Heart right ventricle (tissue), 16 donors: Measurements from ENCODE around the gene SH3BP4. TPM values are rescaled to one million over a fixed set of nuclear protein-coding genes. Genes with fewer than 3 reads are reported as not detected.
A peak's percentile ranks its signal among the peaks of the same experiment; 100 is the strongest.

Source experiments
- ATAC-seq, 8 donors: fragments of 200-7000 bp; cut with Tn5 transposase; one replicate each; pipeline ENCODE4 v1.9.1; 2020; ENCODE audit warnings: mild to moderate bottlenecking in 8 of 8, moderate library complexity in 8 of 8, moderate number of reproducible peaks in 1 of 8
- DNase-seq, 2 donors: peaks; one replicate each; pipeline ENCODE4 v3.0.0-alpha.2; 2020
- H3K27ac ChIP-seq, 10 donors: fragments of 200-600 bp; sonication (generic) in 2 of 10; one replicate each; pipeline versions ENCODE4 v1.5.0 to v1.8.0; 2020 to 2022; ENCODE audit warnings: mild to moderate bottlenecking in 3 of 10
- H3K27me3 ChIP-seq, 7 donors: fragments of 200-600 bp; one replicate each; pipeline ENCODE4 v1.8.0; 2021 to 2022; ENCODE audit warnings: mild to moderate bottlenecking in 2 of 7
- H3K36me3 ChIP-seq, 9 donors: fragments of 200-600 bp; sonication (generic) in 1 of 9; one replicate each; pipeline versions ENCODE4 v1.5.0 to v1.8.0; 2020 to 2022; ENCODE audit warnings: mild to moderate bottlenecking in 2 of 9
- H3K4me1 ChIP-seq, 9 donors: fragments of 200-600 bp; sonication (generic) in 1 of 9; one replicate each; pipeline versions ENCODE4 v1.5.0 to v1.8.0; 2020 to 2022; ENCODE audit warnings: mild to moderate bottlenecking in 4 of 9
- H3K4me3 ChIP-seq, 10 donors: fragments of 200-600 bp; sonication (generic) in 2 of 10; one replicate each; pipeline versions ENCODE4 v1.5.0 to v1.8.0; 2020 to 2022; ENCODE audit warnings: mild to moderate bottlenecking in 7 of 10, moderate library complexity in 2 of 10
- H3K9me3 ChIP-seq, 11 donors: fragments of 200-600 bp in 10 of 11; sonication (generic) in 2 of 11; one replicate each; pipeline versions ENCODE4 v1.5.0 to v1.8.0; 2013 to 2022; ENCODE audit warnings: mild to moderate bottlenecking in 2 of 11, control low read depth in 1 of 11, moderate library complexity in 1 of 11
- WGBS, 2 donors: extraction: QIAGEN DNeasy Blood & Tissue Kit; methylation state at CpG; one replicate each; pipeline ENCODE4 v1.1.7; 2013; ENCODE audit warnings: inconsistent platforms in 1 of 2; 5-methylcytosine and 5-hydroxymethylcytosine counted together
- intact Hi-C, 10 donors: fragments of 100-400 bp; cut with DNase I; formaldehyde crosslinking; loops; one replicate each; pipeline versions ENCODE4 v1.11.1 to v1.14.2; 2022
- polyA plus RNA-seq, 2 donors: library from polyadenylated mRNA; stranded (reverse); fragments of 200-250 nt; gene quantifications; one replicate each; pipeline ENCODE4 v1.2.3, GENCODE V29; 2013
- total RNA-seq, 10 donors: library from RNA; stranded (reverse); fragmentation: NEBNext Ultra II Directional in 3 of 10; extraction: Animal tissue kit (Norgen Biotek cat#: 25700) in 3 of 10; gene quantifications; one replicate each; pipeline versions ENCODE4 v1.2.1 to v1.2.4, GENCODE V29; 2021 to 2023
- TF ChIP-seq, protein P1 (sequence below), 9 donors: fragments of 200-600 bp; sonication (generic) in 2 of 9; IDR thresholded peaks; one replicate each; pipeline versions ENCODE4 v1.5.0 to v1.8.0; 2021 to 2022; ENCODE audit warnings: antibody characterized with exemption in 9 of 9, mild to moderate bottlenecking in 5 of 9, moderate library complexity in 1 of 9
- donor health status: Arrhythmogenic right ventricular cardiomyopathy.
- donor health status: ischemic (EF 13 %, LVEDD 7.1; RV severe dilation, severe dysfunction).
- donor health status: healthy with polysubstance abuse.
- donor health status: DM: no; HTN: yes; CAD: no.
- donor health status: DM: no; HTN: no; CAD: no.
- donor health status: ischemic (EF 25% LVEDD 6.9; RV normal size, moderate dysfunction).
- donor health status: ischemic (EF 25% LVEDD 5.7; RV mildly dilated, moderate dysfunction).
- donor health status: healthy.
- donor health status: DM: yes; HTN: yes; CAD: no.
- donor health status: Ischemic cardiomyopathy.
- donor health status: ischemic (EF 35%, LVEDD 5.7; RV mildly dilated, moderate dysfunction).
- donor health status: nonischemic (EF 11% LVEDD 7.7; RV severe dilation, severe dysfunction).
- donor health status: DM: yes; HTN: yes; CAD: no.
- donor health status: PGD.
- donor health status: ischemic (EF 29% LVEDD 5.4; RV normal size, mild dysfunction).
- donor health status: nonischemic (EF 23%, LVEDD 6.1; RV moderate dilation, normal function).

Gene SH3BP4
- total and polyA plus RNA-seq, 12 donors, result 6.3 to 15.3 (median 10.8) TPM

DNA sequence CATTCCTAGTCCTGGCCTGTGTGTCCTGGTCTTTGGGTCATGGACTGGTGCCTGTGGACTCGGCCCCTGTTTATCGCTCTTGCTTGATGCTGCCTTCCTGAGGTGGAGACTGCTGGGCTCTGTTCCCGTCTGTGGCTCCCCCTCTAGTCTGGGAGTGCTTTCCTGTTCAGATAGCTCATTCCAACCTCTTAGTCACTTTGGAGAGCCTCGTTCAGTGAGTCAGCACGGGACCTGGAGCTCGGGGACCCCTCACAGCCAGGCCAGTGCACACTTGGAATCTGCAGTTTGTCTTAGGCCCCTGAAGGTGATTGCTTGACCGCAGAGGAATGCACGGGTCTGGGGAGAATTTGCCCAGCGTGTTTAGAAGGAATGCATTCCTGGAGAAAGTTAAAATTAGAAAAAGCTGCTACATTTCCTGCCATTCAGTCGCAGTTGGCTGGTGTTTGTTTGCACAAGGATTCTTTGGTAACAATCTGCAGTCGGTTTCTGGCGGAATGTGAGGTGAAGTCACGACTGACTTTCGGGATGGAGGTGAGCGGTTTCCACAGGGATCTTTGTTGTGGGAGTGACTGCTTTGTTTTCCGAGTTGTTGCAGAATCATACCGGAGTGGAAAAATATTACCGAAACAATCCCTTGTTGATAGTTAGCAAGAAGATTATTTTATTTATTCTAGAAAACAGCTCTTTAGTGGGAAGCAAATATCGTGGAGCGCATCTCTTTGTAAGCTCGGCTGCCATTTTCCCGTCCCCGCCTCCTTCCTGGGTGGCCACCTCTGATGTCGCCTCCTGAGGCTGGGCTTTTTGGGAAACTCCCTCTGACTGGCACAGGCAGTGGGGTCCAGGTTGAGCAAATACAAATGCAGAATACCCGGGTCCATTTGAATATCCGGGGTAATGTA lies 29.6 kb downstream of the SH3BP4 start:
- intact Hi-C loops, result loop anchor here in 4 of 10 donors (2.0 to 10.0 kb wide), 5 partner anchors 27 to 101 kb away; no protein-coding TSS in a partner anchor
- peaks cover 19 to 97% (median 60%) of the 10 kb centered on the region in 9 donors for H3K4me1 ChIP-seq

DNA sequence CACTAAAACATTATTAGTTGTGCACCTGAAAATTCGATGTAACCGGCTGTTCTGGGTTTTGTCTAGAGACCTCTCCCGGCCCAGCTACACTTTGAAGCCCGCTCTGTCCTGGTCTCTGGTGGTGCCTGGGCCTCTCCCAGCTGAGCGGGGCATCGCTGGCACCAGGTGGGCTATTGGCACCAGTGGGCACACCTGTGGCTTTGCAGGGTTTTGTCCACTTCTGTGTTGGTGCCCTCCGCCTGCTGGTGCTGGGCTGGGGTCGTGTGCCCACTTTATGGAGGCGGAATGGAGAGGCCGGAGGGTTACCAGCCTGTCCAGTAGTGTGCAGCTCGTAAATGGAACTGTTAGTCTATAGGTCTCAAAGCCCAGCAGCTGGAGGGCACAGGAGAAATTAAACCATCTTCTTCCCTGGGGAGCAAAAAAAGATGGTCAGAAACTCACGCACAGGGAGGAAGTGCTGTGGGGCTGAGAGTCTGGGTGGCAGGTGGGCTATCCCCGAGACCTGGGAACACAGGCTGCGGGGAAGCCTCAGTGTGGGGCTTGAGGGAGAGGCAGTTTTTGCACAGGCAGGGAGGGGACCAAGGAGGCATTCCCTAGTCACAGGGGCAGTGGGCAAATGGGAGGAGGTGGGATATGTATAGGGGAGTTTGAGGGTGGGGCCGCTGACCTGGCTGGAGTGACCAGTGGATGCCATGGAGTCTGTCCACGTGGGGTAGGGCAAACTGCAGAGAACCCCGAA lies 30.4 kb downstream of the SH3BP4 start:
- H3K4me1 ChIP-seq, result peaks cover 14 to 96% (median 56%) of the 10 kb centered on the region in 9 donors
- no peaks in the 10 kb centered on the region for H3K36me3 ChIP-seq
- TF ChIP-seq, protein P1, sequence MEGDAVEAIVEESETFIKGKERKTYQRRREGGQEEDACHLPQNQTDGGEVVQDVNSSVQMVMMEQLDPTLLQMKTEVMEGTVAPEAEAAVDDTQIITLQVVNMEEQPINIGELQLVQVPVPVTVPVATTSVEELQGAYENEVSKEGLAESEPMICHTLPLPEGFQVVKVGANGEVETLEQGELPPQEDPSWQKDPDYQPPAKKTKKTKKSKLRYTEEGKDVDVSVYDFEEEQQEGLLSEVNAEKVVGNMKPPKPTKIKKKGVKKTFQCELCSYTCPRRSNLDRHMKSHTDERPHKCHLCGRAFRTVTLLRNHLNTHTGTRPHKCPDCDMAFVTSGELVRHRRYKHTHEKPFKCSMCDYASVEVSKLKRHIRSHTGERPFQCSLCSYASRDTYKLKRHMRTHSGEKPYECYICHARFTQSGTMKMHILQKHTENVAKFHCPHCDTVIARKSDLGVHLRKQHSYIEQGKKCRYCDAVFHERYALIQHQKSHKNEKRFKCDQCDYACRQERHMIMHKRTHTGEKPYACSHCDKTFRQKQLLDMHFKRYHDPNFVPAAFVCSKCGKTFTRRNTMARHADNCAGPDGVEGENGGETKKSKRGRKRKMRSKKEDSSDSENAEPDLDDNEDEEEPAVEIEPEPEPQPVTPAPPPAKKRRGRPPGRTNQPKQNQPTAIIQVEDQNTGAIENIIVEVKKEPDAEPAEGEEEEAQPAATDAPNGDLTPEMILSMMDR (IDR thresholded peaks at IDR 0.05), result no peak
- H3K27me3 ChIP-seq, result no peaks in the 10 kb centered on the region
- DNase-seq (no peak), ATAC-seq (no peak)
- H3K9me3 ChIP-seq, result peaks cover 0 to 5% (median 0%) of the 10 kb centered on the region in 11 donors
- 84 to 85% methylated on average over 17 of the region's 17 CpGs for WGBS, 2 donors
- peak overlapping the region in 8 of 10 donors; percentile 12 to 44 (median 30) for H3K4me3 ChIP-seq
- peak overlapping the region in 9 of 10 donors; percentile 61 to 87 (median 81) for H3K27ac ChIP-seq
- intact Hi-C loops, result loop anchor here in 2 of 10 donors (5.0 to 10.0 kb wide), 3 partner anchors 70 to 97 kb away; no protein-coding TSS in a partner anchor

More for the DNA sequence above, 29.6 kb downstream of the SH3BP4 start:
- TF ChIP-seq, protein P1 (IDR thresholded peaks at IDR 0.05), result peak in 3 of 9 donors; percentile 25 to 31 (median 26)
- no peaks in the 10 kb centered on the region for H3K27me3 ChIP-seq
- peak overlapping the region in 8 of 10 donors; percentile 12 to 44 (median 30) for H3K4me3 ChIP-seq
- H3K27ac ChIP-seq, result peak overlapping the region in 9 of 10 donors; percentile 61 to 87 (median 81)
- ATAC-seq (peak; percentile 74 to 95 (median 90)), DNase-seq (peak; percentile 64 to 77)
- H3K36me3 ChIP-seq, result no peaks in the 10 kb centered on the region
- WGBS, 2 donors, result 27 to 28% methylated on average over 26 of the region's 26 CpGs
- H3K9me3 ChIP-seq, result peaks cover 0 to 5% (median 0%) of the 10 kb centered on the region in 11 donors

DNA sequence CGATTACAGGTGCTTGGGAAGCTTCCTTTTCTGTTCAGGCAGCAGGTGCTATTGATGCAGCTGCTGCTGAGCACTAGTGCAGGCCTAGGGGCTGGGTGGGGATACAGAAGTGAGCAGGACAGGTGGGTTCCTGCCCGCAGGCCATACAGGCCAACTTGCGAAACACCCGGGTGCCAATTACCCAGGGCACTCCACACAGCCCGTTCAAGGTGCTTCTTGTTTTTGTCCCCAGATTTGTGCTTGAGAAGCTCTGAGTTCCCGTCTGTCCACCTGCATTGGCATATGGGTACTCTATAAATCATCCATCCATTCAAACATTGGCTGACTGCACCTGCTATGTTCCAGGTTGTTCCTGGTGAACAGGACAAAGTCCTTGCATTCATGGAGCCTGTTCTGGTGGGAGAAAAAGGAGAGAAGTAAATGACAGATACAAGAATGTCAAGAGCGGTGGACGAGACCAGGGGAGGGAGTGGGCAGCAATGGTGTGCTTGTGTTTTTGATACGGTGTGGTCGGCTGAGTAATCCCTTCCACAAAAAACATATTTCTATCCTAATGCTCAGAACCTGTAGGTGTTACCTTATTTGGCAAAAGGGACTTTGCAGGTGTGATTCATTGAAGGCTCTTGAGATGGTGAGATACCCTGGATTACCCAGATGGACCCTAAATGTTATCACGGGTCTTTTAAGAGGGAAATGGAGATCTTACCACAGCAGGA lies 31.4 kb downstream of the SH3BP4 start:
- Histone ChIP-seq H3K27ac (peak overlapping the region in 8 of 10 donors; percentile 49 to 87 (median 82)), H3K4me3 (peak overlapping the region in 2 of 10 donors; percentile 25 to 44), H3K4me1 (peaks cover 14 to 87% (median 50%) of the 10 kb centered on the region in 9 donors), H3K27me3 (no peaks in the 10 kb centered on the region), H3K9me3 (peaks cover 0 to 5% (median 0%) of the 10 kb centered on the region in 11 donors), H3K36me3 (no peaks in the 10 kb centered on the region)
- no peak for DNase-seq
- intact Hi-C loops, result loop anchor here in 2 of 10 donors (5.0 to 10.0 kb wide), 3 partner anchors 69 to 98 kb away; no protein-coding TSS in a partner anchor
- TF ChIP-seq, protein P1 (IDR thresholded peaks at IDR 0.05), result no peak
- no peak for ATAC-seq
- WGBS, 2 donors, result 80 to 89% methylated on average over 11 of the region's 11 CpGs
